Neural progenitor cell (in vitro differentiated cells): ENCODE data around the gene PRIMA1.

ENCODE experiments used
- CTCF ChIP-seq: fragments of 200-600 bp; sonication (generic); IDR thresholded peaks from 2 replicates; pipeline ENCODE4 v1.5.1; 2017; ENCODE audit warnings: antibody characterized with exemption, mild to moderate bottlenecking
- EZH2phosphoT487 ChIP-seq: fragments of 200-600 bp; sonication (generic); IDR thresholded peaks from 2 replicates; pipeline ENCODE4 v1.6.1; 2017; ENCODE audit warnings: antibody characterized with exemption

- TF ChIP-seq CTCF (no peak), EZH2phosphoT487 (no peak)
Observed at GRCh38 chr14:93720981-93721483, 67.3 kb downstream of the PRIMA1 start.
